A673 (cell line): ENCODE results near the gene COL16A1. TPM values are rescaled to one million over a fixed set of nuclear protein-coding genes. Genes with fewer than 3 reads are reported as not detected.

Experiments
- BruUV-seq: library from RNA; stranded (reverse); fragments of 400-500 nt; replicated peaks from 2 replicates; lab custom pipeline; 2021; lab: Mats Ljungman, UMichigan
- CTCF ChIA-PET: fragments of 300-600 bp; sonication (Branson Sonifier 250); formaldehyde crosslinking; loops from one replicate; lab custom pipeline; 2022; ENCODE audit warnings: antibody characterized with exemption; lab: Charles Lee
- POLR2A ChIA-PET: fragments of 300-600 bp; sonication (Branson Sonifier 250); formaldehyde crosslinking; loops from one replicate; lab custom pipeline; 2022; ENCODE audit warnings: antibody characterized with exemption; ENCODE audit not compliant: low non-redundant PET; lab: Charles Lee
- DNase-seq: peaks from one replicate; pipeline ENCODE4 v3.0.0-alpha.2; 2015; ENCODE audit warnings: low spot score
- H3K27ac ChIP-seq: fragments of 200-600 bp; sonication (generic); 2 replicates; pipeline ENCODE4 v1.5.1; 2016; ENCODE audit warnings: mixed run types, low read depth, mild to moderate bottlenecking, mixed read lengths, antibody characterized with exemption, low read length; ENCODE audit not compliant: poor library complexity, severe bottlenecking
- H3K27me3 ChIP-seq: fragments of 200-600 bp; sonication (generic); replicated peaks from 2 replicates; pipeline ENCODE4 v1.6.1; 2017; ENCODE audit warnings: mixed run types, low read depth, mild to moderate bottlenecking, mixed read lengths, antibody characterized with exemption, low read length; ENCODE audit not compliant: insufficient read depth, poor library complexity
- H3K36me3 ChIP-seq: fragments of 200-600 bp; sonication (generic); 2 replicates; pipeline ENCODE4 v1.6.1; 2016; ENCODE audit warnings: mixed run types, mild to moderate bottlenecking, mixed read lengths, antibody characterized with exemption, low read length; ENCODE audit not compliant: insufficient read depth, poor library complexity, severe bottlenecking
- H3K4me1 ChIP-seq: fragments of 200-600 bp; sonication (generic); 2 replicates; pipeline ENCODE4 v1.6.1; 2017; ENCODE audit warnings: mixed run types, mild to moderate bottlenecking, mixed read lengths, antibody characterized with exemption, low read length; ENCODE audit not compliant: insufficient read depth, poor library complexity, severe bottlenecking
- H3K4me3 ChIP-seq: fragments of 200-600 bp; sonication (generic); 2 replicates; pipeline ENCODE4 v1.5.1; 2016; ENCODE audit warnings: low read depth, mixed run types, mild to moderate bottlenecking, mixed read lengths, low read length; ENCODE audit not compliant: poor library complexity, severe bottlenecking
- H3K9me3 ChIP-seq: fragments of 200-600 bp; sonication (generic); 2 replicates; pipeline ENCODE4 v1.6.1; 2016; ENCODE audit warnings: mixed run types, low read depth, mild to moderate bottlenecking, mixed read lengths, antibody characterized with exemption, low read length; ENCODE audit not compliant: poor library complexity, severe bottlenecking
- EZH2 ChIP-seq: fragments of 200-600 bp; sonication (generic); IDR thresholded peaks from 2 replicates; pipeline ENCODE4 v1.6.1; 2017; ENCODE audit warnings: borderline replicate concordance, low read depth, mild to moderate bottlenecking, mixed read lengths, antibody characterized with exemption, low read length; ENCODE audit not compliant: poor library complexity, severe bottlenecking
- intact Hi-C: fragments of 100-400 bp; cut with micrococcal nuclease; formaldehyde crosslinking; loops from one replicate; pipeline ENCODE4 v1.10.0; 2022; ENCODE audit not compliant: unreplicated experiment
- total RNA-seq: library from RNA; stranded (reverse); gene quantifications from 2 replicates; pipeline ENCODE4 v1.2.3, GENCODE V29; 2021
- TF ChIP-seq, protein P1 (sequence below): fragments of 300-800, 200-600 bp; sonication (generic); conservative IDR thresholded peaks from 2 replicates; pipeline ENCODE4 v1.5.1; 2017; ENCODE audit warnings: low read depth, mild to moderate bottlenecking, antibody characterized with exemption, low read length, moderate library complexity, mixed read lengths

COL16A1 gene
- total RNA-seq, 1 experiment from 2014 or later, result 26.6 TPM

DNA sequence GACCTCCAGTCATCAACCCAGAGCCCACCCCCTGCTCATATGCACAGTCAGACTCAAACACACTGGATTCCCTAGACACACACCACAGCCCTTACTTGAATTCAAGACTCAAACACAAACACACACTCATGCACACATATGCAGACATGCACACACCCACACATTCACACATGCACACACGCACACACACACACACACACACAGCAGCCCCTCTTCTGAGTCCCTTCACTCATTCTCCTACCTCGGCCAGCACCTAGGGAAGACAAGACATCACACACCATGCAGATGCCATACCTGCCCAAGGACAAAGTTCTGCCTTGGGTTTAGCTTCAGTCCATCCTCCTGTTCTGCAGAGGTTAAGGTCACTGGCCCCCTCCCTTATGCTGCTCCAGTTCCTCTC, 87.9 kb downstream of the COL16A1 start:
- no peaks in the 10 kb centered on the region for H3K36me3 ChIP-seq
- no peak overlapping the region for H3K4me3 ChIP-seq
- TF ChIP-seq, protein P1, sequence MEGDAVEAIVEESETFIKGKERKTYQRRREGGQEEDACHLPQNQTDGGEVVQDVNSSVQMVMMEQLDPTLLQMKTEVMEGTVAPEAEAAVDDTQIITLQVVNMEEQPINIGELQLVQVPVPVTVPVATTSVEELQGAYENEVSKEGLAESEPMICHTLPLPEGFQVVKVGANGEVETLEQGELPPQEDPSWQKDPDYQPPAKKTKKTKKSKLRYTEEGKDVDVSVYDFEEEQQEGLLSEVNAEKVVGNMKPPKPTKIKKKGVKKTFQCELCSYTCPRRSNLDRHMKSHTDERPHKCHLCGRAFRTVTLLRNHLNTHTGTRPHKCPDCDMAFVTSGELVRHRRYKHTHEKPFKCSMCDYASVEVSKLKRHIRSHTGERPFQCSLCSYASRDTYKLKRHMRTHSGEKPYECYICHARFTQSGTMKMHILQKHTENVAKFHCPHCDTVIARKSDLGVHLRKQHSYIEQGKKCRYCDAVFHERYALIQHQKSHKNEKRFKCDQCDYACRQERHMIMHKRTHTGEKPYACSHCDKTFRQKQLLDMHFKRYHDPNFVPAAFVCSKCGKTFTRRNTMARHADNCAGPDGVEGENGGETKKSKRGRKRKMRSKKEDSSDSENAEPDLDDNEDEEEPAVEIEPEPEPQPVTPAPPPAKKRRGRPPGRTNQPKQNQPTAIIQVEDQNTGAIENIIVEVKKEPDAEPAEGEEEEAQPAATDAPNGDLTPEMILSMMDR, result no peak
- no peak for TF ChIP-seq EZH2
- H3K9me3 ChIP-seq, result no peaks in the 10 kb centered on the region
- DNase-seq, result no peak
- H3K4me1 ChIP-seq, result no peaks in the 10 kb centered on the region
- intact Hi-C loops, result no loop called here
- peaks cover 9% of the 10 kb centered on the region for H3K27me3 ChIP-seq
- POLR2A ChIA-PET, result no interaction called here
- CTCF ChIA-PET, result no interaction called here
- no TSS peak for BruUV-seq
- H3K27ac ChIP-seq, result no peak overlapping the region

DNA sequence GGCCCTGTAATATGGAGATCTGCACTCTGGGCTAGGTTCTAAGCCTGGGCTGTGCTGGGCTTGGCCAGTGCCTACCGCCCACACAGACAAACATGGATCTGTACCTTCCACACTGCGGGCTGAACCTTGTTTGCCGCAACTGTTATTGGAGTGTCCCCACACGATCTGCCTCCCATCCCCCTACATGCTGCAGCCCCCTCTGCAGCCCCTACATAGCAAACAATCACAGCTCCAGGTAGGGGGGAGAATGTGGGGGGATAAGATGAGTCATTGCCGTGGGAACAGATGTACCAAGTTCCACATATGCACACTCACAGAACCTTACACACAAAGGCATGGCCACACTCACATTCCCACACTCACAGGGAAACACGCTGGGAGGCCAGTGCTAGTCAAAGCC, 88.4 kb downstream of the COL16A1 start:
- TF ChIP-seq, protein P1, result no peak
- TF ChIP-seq EZH2, result no peak
- Histone ChIP-seq H3K36me3 (no peaks in the 10 kb centered on the region), H3K4me3 (no peak overlapping the region), H3K4me1 (peaks cover 2% of the 10 kb centered on the region), H3K27me3 (peaks cover 9% of the 10 kb centered on the region), H3K9me3 (no peaks in the 10 kb centered on the region), H3K27ac (no peak overlapping the region)
- POLR2A ChIA-PET, result no interaction called here
- no peak for DNase-seq
- CTCF ChIA-PET, result no interaction called here
- intact Hi-C loops, result no loop called here
- no TSS peak for BruUV-seq

DNA sequence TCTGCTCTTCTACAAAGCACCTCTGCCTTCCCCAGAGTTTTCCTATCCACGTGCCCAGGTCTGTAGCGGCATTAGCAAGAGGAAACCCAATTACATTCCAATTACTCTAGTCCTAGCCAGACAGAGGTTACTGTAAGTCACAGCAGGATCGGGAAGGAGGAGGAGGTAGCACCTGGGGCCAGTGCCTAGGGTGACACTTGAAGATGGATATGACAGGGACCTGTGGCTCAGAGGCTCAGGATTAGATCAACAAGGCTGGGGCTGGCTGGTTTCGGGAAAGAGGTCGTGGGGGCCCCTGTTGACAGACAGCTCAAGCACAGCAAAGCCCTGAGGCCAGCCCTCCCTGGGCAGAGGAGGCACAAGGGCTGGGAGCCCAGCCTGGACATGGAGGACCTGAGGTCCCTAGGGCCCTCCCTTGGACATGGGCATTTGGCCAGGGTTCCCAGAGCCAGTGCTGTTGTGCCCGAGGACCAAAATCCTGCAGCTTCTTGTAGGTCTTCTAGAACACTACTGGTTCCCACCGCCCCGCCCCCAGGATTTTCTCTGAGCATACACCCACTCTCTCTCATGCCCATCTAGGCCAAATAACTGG, 89.3 kb downstream of the COL16A1 start:
- CTCF ChIA-PET, result no interaction called here
- peaks cover 9% of the 10 kb centered on the region for H3K27me3 ChIP-seq
- no peak overlapping the region for H3K27ac ChIP-seq
- no peak overlapping the region for H3K4me3 ChIP-seq
- BruUV-seq, result no TSS peak
- no peaks in the 10 kb centered on the region for H3K36me3 ChIP-seq
- H3K4me1 ChIP-seq, result peaks cover 11% of the 10 kb centered on the region
- DNase-seq, result no peak
- POLR2A ChIA-PET, result no interaction called here
- H3K9me3 ChIP-seq, result no peaks in the 10 kb centered on the region
- intact Hi-C loops, result no loop called here
- TF ChIP-seq, protein P1, result no peak
- no peak for TF ChIP-seq EZH2
